ENCODE data around the gene RALGPS1.

The RALGPS1 gene, protein sequence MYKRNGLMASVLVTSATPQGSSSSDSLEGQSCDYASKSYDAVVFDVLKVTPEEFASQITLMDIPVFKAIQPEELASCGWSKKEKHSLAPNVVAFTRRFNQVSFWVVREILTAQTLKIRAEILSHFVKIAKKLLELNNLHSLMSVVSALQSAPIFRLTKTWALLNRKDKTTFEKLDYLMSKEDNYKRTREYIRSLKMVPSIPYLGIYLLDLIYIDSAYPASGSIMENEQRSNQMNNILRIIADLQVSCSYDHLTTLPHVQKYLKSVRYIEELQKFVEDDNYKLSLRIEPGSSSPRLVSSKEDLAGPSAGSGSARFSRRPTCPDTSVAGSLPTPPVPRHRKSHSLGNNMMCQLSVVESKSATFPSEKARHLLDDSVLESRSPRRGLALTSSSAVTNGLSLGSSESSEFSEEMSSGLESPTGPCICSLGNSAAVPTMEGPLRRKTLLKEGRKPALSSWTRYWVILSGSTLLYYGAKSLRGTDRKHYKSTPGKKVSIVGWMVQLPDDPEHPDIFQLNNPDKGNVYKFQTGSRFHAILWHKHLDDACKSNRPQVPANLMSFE

DNA sequence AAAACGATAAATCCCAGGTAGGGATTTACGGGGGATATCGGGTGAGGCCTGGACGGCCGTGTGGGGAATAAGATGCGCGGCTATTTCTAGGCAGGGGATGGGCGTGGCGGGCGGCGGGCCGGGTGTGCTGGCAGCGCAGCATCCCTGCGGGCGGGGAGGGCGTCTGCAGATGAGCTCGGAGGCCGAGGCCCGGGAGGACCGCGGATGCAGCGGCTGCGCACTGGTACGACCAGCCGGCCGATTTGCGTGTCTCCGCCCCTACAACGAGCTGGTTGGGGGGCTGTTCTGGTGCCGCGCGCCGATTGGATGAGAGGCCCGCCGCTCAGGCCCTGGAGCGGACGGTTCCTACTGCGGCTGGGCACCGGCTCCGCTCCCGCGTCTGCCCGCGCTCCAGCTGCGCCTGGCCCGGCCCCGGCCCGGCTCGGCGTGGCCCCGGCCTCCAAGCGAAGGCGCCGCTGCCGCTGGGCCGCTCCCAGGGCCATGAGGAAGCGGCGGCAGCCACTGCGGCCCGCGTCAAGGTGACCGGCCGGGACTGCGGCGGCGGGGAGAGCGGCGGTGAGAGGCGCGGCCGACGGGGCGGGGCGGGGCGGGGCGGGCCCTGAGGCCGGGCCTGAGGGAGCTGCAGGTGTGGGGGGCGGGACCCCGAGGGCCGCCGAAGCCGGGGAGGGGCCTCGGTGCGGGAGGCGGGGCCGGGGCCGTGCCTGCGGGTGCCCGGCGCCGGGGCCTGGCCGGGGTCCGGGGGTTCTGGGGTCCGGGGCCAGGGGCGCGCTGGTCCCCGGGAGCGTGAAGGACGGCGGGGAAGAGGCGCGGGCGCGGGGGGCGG is at the start of gene RALGPS1:
Gene RALGPS1 (plus strand): TSS at position 325 of the 823 bp plus-strand sequence. CDS start 47,508 bp downstream, outside the sequence.
- TF ChIP-seq, protein P1, sequence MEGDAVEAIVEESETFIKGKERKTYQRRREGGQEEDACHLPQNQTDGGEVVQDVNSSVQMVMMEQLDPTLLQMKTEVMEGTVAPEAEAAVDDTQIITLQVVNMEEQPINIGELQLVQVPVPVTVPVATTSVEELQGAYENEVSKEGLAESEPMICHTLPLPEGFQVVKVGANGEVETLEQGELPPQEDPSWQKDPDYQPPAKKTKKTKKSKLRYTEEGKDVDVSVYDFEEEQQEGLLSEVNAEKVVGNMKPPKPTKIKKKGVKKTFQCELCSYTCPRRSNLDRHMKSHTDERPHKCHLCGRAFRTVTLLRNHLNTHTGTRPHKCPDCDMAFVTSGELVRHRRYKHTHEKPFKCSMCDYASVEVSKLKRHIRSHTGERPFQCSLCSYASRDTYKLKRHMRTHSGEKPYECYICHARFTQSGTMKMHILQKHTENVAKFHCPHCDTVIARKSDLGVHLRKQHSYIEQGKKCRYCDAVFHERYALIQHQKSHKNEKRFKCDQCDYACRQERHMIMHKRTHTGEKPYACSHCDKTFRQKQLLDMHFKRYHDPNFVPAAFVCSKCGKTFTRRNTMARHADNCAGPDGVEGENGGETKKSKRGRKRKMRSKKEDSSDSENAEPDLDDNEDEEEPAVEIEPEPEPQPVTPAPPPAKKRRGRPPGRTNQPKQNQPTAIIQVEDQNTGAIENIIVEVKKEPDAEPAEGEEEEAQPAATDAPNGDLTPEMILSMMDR (IDR thresholded peaks at IDR 0.05), result no peak

DNA sequence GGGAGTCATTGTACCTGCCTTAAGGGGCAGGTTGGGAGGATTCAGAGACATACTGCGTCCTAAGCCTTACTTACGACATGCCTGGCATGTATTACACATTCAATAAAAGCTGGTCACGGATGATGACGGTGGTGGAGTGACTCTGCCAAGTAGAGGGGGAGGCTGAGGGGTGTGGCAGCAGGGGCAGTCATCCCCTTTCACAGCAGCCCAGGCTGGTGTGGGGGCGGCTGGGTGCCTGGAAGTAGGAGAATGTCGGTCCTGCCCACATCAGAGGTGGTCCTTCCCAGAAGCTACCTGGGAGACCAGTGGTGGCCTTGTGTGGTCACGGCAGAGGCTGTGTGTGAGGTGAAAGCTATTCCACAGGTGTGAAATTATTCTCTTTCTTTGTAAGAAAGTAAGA is 45.2 kb upstream of the RALGPS1 start:
- TF ChIP-seq, protein P1 (IDR thresholded peaks at IDR 0.05), result no peak

DNA sequence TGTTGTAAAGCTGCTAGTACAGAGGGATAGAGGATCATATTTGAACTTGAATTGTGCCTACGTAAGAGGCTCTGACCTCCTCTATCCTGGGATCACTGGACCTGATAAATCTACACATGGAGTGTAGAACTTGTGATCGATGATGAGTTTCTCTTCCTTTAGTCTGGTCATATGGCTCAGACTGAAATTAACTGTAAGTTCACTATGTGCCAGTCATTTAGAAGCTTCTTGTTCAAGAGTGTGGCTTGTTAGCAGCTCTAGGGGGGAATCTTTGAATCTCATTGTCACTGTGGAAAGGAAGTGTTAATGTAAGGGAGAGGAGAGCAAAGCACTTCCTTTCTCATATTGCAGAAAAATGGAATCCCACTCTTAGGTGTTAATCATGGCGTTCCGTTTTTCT is 42.1 kb upstream of the RALGPS1 start:
- TF ChIP-seq, protein P1 (IDR thresholded peaks at IDR 0.05), result no peak

DNA sequence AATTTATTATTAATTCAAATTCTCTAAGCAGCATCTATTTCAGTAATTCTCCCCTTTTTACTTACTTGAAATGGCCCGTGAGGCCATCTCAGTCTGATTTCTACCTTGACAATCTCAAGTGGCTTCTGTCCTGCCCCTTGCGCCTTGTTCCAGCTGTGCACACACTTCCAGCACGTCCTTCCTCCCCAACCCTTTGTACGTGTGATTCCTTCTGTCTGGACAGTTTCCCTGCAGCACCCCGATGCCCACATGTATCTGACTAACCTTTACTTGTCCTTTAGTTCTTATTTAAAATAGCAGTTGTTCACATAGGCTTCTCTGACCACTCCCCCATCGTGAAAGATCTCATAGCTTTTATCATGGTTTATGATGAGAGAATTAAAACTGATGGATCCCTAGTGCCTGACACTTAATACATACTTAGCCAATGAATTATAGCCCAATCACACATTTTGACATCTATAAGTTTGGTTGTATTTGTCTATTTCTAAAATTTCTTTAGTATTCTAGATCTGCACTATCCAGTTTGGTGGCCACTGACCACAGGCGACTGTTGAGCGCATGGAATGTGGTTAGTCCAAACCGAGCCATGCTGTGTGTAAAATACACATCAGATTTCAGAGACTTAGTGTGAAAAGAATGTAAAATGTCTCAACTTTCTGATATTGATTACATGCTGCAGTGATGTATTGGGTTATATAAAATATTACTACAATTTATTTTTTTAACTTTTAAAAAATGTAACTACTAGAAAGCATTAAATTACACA is 39.9 kb upstream of the RALGPS1 start:
- TF ChIP-seq, protein P1 (IDR thresholded peaks at IDR 0.05), result no peak

DNA sequence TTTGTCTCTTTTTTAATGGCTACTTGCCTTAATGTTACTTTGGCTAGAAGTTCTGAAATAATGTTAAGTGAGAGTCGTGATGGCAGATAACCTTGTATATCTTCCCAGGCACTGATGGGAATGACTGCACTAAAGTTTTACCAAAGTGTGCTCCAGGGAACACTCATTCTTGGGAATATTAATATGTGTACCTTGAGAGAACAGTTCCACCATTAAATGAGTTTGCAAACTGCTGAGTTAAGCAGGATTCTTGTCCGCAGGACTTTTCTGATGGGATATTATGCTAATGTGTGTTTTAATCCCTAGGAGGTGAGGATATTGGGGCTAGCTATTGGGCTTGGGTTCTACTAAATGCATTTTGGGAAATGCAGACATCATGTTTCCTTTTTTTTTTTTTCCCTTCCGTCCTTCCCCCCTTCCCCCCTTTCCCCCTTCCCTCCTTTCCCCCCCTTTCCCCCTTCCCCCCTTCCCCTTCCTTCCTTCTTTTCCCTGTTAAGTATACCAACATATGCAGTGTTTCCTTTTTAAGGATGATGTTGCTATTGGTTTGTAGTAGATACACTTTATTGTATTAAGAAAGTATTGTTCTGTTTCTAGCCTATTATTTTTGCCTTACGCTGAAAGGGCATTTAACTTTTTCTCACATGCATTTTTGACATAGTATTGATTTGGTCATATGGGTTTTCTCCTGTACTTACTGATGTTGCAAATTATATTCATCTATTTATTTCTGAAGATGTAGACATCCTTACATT is 38.6 kb upstream of the RALGPS1 start:
- TF ChIP-seq, protein P1 (IDR thresholded peaks at IDR 0.05), result no peak

DNA sequence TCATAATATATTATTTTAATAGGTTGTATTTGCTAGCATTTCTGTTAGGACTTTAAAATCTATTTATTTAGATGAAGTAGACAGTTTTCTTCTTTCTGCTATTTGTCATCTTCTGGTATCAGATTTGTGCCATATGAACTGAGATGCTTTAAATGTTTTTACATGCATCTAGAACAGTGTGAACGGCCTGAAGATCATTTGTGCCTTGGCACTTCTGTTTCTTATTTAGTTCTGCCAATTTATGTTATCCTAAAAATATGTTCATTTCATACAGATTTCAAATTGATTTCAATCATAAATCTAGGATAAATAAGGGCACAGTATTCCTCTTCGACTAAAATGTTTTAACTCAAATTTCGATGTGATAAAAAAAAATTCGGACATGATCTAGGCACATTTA is 38.1 kb upstream of the RALGPS1 start:
- TF ChIP-seq, protein P1 (IDR thresholded peaks at IDR 0.05), result no peak
